ENCODE results near the gene AKAP13.

The AKAP13 gene

DNA sequence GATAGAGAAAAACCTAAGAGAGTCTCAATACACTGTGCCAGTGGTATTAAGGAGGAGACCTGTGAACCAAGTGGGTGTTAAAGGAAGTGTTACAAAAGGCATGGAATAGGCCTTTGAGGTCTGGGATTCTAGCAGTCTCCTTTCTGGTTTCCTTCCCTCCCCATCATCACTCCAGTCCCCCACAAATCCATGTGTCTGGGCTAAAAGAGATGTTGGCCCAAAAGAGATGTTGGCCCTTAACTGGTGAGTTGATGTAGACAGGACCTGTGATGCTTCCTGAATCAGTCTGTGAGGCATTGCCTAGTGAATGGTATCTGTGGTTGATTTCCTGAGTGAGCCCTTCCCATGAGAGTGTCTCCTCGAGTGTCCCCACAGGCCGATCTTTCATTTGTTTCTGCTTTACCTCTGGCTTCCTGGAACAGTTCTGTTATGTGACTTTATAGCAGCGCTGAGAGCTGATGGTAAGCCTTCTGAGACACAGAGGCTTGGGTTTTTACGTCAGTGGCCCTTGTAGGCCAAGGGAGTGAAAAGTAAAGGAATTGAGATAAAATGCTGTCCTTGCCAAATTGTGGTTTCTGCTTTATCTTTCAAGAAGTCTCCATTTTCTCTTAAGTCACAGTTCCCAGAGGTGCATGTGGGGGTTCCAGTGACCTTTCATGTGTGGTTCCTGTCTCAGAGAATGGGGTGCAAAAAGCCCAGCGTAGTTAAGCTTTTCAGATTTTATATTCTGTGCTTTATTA lies 326.5 kb downstream of the AKAP13 start:
- peak; percentile 29 for DNase-seq (ENCODE audit: low read depth)

- peak; percentile 15 for DNase-seq (ENCODE audit: low read depth)
These were observed 327.3 kb downstream of the AKAP13 start for GRCh38 chr15:85707519-85708338.

GRCh38 chr15:85708402-85708941 lies 328.1 kb downstream of the AKAP13 start:
- no peak for DNase-seq (ENCODE audit: low read depth)

GRCh38 chr15:85709250-85709649 lies 328.8 kb downstream of the AKAP13 start:
- DNase-seq (ENCODE audit: low read depth) = no peak

- no peak for DNase-seq (ENCODE audit: low read depth)
These were observed 330.0 kb downstream of the AKAP13 start for GRCh38 chr15:85710340-85710842.

GRCh38 chr15:85711580-85712192 lies 331.3 kb downstream of the AKAP13 start:
- DNase-seq (ENCODE audit: low read depth) = no peak

DNA sequence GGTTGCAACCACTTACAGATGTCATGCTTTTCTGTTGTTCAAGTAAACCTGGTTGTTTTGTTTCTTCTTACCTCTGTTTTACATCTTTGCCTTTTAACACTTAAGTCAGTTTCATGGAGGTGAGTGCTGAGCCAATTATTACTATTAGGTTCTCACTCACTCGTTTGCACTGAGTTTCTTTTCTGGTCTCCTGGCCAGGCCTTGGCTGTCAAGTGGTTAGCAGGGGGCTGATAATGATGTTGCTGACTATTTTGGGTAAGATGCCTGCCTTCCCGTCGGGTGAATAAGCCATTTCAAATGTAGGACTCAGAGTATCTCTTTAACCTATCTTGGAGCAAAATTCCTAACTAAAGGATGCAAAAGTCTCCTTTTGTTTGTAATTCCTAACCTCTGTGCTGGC lies 335.9 kb downstream of the AKAP13 start:
- no peak for DNase-seq (ENCODE audit: low read depth)

GRCh38 chr15:85717212-85717611 lies 336.8 kb downstream of the AKAP13 start:
- DNase-seq (ENCODE audit: low read depth) = no peak

GRCh38 chr15:85718271-85718971 lies 338.0 kb downstream of the AKAP13 start:
- no peak for DNase-seq (ENCODE audit: low read depth)

GRCh38 chr15:85718981-85719380 lies 338.6 kb downstream of the AKAP13 start:
- no peak for DNase-seq (ENCODE audit: low read depth)

DNA sequence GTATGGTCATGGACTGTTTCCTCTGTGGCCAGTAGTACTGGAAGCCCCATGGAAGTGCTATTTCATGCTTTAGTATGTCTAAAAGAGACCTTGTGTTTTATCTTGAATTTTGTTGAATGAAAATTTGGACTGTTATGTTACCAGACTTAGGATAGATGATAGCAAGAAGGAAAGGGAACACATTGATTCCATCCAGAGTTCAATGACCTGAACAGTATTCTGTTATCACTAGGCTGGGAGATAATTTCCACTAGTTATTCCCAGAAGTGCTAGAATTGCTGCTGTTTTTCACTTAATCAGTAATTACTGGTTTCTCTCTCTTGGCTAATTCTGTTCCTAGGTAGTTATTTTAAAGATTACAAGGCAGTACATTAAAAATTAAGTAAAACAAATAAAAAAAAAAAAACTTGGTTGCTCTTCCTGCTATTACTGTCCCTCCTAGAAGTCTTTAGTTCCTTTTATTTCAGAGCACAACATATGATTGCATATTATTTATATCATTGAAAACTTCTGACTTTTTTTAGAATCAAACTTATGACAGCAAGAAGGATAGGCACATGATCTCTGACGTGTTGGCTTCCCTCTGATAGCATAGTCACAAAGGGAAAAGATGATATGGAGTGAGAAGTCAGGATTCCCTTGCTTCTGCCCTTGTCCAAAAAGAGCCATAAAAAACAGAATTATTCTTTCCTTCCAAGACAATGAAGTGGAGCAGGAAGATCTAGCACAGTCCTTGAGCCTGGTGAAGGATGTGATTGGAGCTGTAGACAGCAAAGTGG lies 342.2 kb downstream of the AKAP13 start:
- DNase-seq (ENCODE audit: low read depth) = no peak

GRCh38 chr15:85723960-85724945 lies 343.9 kb downstream of the AKAP13 start:
- DNase-seq (ENCODE audit: low read depth) = no peak

DNA sequence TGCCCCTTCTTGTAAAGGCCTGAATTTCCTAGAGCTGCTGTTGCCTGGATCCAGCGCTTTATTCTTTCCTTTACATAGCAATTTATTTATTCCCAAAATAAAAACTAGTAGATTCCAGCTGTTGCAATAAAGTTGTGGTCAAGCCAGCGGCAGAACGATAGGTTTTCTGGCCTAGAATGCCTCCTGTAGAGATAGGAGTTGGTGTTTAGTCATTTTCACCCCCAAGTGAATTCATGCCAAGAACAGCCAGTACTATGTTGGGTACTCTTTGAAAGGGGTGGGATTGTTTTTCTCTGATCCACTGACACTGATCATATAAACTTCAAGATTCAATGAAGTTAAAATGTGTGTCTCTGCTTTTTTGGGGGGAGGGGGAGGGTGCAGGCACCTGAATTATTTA lies 344.6 kb downstream of the AKAP13 start:
- no peak for DNase-seq (ENCODE audit: low read depth)

GRCh38 chr15:85725564-85725963 lies 345.2 kb downstream of the AKAP13 start:
- no peak for DNase-seq (ENCODE audit: low read depth)

DNA sequence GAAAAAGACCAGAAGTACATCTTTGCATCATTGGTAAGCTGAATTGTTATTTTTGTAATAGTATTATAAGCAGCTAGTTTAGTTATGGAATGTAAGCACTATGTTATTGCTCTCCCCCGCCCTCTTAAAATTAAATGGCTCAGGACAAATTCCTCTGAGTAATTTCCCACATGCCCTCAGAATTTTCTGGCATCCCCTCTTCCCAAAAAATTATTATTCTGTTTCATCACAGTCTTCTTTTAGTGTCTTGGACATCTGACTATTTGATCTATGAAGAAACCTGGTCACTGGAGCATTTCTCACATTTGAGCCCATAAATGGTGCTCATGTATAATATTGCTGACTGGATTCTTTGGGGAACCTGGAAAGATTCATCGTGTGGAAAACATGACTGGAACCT lies 346.1 kb downstream of the AKAP13 start:
- no peak for DNase-seq (ENCODE audit: low read depth)

- no peak for DNase-seq (ENCODE audit: low read depth)
These were observed 346.7 kb downstream of the AKAP13 start for GRCh38 chr15:85727068-85727467.

- peak; percentile 73 for DNase-seq (ENCODE audit: low read depth)
These were observed 349.8 kb downstream of the AKAP13 start for GRCh38 chr15:85730001-85730820.

- no peak for DNase-seq (ENCODE audit: low read depth)
These were observed 353.0 kb downstream of the AKAP13 start for GRCh38 chr15:85733416-85733815.

DNA sequence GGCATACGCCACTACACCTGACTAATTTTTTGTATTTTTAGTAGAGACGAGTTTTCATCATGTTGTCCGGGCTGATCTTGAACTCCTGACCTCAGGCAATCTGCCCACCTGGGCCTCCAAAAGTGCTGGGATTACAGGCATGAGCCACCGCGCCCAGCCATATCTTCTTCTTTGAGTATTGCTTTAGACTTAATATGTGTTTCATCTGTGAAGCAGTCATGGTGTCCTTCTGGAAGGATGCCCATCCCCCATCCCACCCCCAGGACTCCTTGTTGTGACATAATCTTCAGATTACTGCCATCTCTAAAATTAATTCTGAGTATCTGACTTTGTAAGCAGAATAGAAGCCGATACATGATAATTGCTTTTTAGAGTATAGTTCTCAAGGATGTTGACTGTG lies 356.7 kb downstream of the AKAP13 start:
- DNase-seq (ENCODE audit: low read depth) = no peak

Measured in ELR (cell line).